Measurements from ENCODE around the gene MEX3A. TPM values are rescaled to one million over a fixed set of nuclear protein-coding genes. Genes with fewer than 3 reads are reported as not detected.
"Not testable (repeated sequence)": the region's sequence is repeated elsewhere in the genome, so short reads cannot be mapped to it uniquely, and the experiment has no call there.

Gene MEX3A
- total RNA-seq: under 1 TPM; 0.06 to 0.07 TPM

GRCh38 chr1:156082309-156083091 lies at the start of gene MEX3A:
Gene MEX3A (minus strand): TSS chr1:156082465. CDS start chr1:156081998, 467 bp downstream.
- Mint-ChIP-seq H3K27ac (no peak within 1 kb of the TSS), H3K9me3 (no peaks in the 10 kb centered on the region), H3K36me3 (no peaks in the 10 kb centered on the region), H3K27me3 (peaks cover 9 to 18% of the 10 kb centered on the region in 2 donors), H3K4me1 (ENCODE audit: low read depth in 2 of 2) (peaks cover 0 to 7% of the 10 kb centered on the region in 2 donors), H3K4me3 (peak within 1 kb of the TSS; percentile 72)
- DNase-seq (ENCODE audit: low spot score): peak; percentile 77
- peak; percentile 82 to 83 for ATAC-seq

DNA sequence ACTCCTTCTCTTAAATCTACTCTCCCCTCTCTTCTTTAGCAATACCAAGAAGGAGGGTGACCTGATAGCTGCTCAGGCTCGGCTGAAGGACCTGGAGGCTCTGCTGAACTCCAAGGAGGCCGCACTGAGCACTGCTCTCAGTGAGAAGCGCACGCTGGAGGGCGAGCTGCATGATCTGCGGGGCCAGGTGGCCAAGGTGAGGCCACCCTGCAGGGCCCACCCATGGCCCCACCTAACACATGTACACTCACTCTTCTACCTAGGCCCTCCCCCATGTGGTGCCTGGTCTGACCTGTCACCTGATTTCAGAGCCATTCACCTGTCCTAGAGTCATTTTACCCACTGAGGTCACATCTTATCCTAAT lies 48.3 kb upstream of the MEX3A start:
- Mint-ChIP-seq H3K4me3 (no peak overlapping the region), H3K9me3 (no peaks in the 10 kb centered on the region), H3K4me1 (ENCODE audit: low read depth in 2 of 2) (peaks cover 22 to 41% of the 10 kb centered on the region in 2 donors), H3K27ac (no peak overlapping the region), H3K36me3 (no peaks in the 10 kb centered on the region), H3K27me3 (no peaks in the 10 kb centered on the region)
- DNase-seq (ENCODE audit: low spot score) (no peak), ATAC-seq (no peak)

- Mint-ChIP-seq H3K4me3 (peak overlapping the region; percentile 22), H3K27ac (peak overlapping the region in 1 of 2 donors; percentile 48), H3K9me3 (no peaks in the 10 kb centered on the region), H3K4me1 (ENCODE audit: low read depth in 2 of 2) (peaks cover 26 to 46% of the 10 kb centered on the region in 2 donors), H3K27me3 (no peaks in the 10 kb centered on the region), H3K36me3 (no peaks in the 10 kb centered on the region)
- peak; percentile 67 for DNase-seq (ENCODE audit: low spot score)
- ATAC-seq: peak; percentile 28 to 57
Measured at GRCh38 chr1:156129687-156130577, 47.7 kb upstream of the MEX3A start.

GRCh38 chr1:156128654-156129597 lies 46.7 kb upstream of the MEX3A start:
- Mint-ChIP-seq H3K4me3 (peak overlapping the region; percentile 22), H3K36me3 (no peaks in the 10 kb centered on the region), H3K27me3 (no peaks in the 10 kb centered on the region), H3K9me3 (no peaks in the 10 kb centered on the region), H3K4me1 (ENCODE audit: low read depth in 2 of 2) (peaks cover 28 to 55% of the 10 kb centered on the region in 2 donors), H3K27ac (no peak overlapping the region)
- ATAC-seq: no peak
- DNase-seq (ENCODE audit: low spot score): no peak

GRCh38 chr1:156128308-156128653 lies 46.0 kb upstream of the MEX3A start:
- Mint-ChIP-seq H3K27me3 (no peaks in the 10 kb centered on the region), H3K27ac (no peak overlapping the region), H3K4me1 (ENCODE audit: low read depth in 2 of 2) (peaks cover 34 to 61% of the 10 kb centered on the region in 2 donors), H3K9me3 (no peaks in the 10 kb centered on the region), H3K36me3 (no peaks in the 10 kb centered on the region), H3K4me3 (peak overlapping the region; percentile 22)
- ATAC-seq: no peak
- DNase-seq (ENCODE audit: low spot score): no peak

GRCh38 chr1:156126630-156127534 lies 44.6 kb upstream of the MEX3A start:
- ATAC-seq: peak; percentile 94 to 96
- H3K9me3 Mint-ChIP-seq: no peaks in the 10 kb centered on the region
- H3K27ac Mint-ChIP-seq: peak overlapping the region; percentile 57 to 74
- H3K27me3 Mint-ChIP-seq: peaks cover 0 to 3% of the 10 kb centered on the region in 2 donors
- no peaks in the 10 kb centered on the region for H3K36me3 Mint-ChIP-seq
- H3K4me3 Mint-ChIP-seq: peak overlapping the region; percentile 74
- H3K4me1 Mint-ChIP-seq (ENCODE audit: low read depth in 2 of 2): peaks cover 38 to 61% of the 10 kb centered on the region in 2 donors
- DNase-seq (ENCODE audit: low spot score): peak; percentile 89

DNA sequence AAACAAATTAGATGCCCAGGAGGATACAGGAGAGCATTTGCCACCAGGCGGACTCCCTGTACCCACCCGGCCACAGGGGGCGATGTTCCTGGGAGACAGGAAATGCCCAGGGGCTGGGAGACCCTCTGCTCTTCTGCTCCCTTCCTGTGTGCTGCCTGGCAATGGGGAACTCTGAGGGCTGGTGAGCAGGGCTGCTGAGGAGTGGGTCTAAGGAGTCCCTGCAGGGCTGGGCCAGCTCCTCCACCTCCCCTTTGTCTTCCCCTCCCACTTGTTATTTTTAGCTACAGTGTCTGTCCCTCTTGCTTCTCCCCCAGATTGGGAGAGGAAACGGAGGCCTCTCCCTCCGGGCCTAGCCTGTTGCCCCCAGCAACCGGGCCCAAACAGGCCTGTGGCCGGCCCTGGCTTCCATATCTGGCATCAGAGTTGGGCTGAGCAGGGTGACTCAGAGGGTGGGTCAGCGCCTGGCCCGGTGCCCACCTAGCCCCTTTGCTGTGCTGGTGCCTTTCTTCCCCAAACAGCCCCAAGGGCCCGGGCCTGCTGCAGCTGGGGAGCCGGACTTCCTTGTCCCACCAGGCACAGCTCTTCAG lies 43.9 kb upstream of the MEX3A start:
- no peaks in the 10 kb centered on the region for H3K36me3 Mint-ChIP-seq
- H3K4me3 Mint-ChIP-seq: peak overlapping the region; percentile 48
- ATAC-seq: peak; percentile 52 to 63
- H3K27ac Mint-ChIP-seq: peak overlapping the region in 1 of 2 donors; percentile 74
- peaks cover 0 to 3% of the 10 kb centered on the region in 2 donors for H3K27me3 Mint-ChIP-seq
- H3K4me1 Mint-ChIP-seq (ENCODE audit: low read depth in 2 of 2): peaks cover 38 to 61% of the 10 kb centered on the region in 2 donors
- H3K9me3 Mint-ChIP-seq: no peaks in the 10 kb centered on the region
- DNase-seq (ENCODE audit: low spot score): peak; percentile 67

DNA sequence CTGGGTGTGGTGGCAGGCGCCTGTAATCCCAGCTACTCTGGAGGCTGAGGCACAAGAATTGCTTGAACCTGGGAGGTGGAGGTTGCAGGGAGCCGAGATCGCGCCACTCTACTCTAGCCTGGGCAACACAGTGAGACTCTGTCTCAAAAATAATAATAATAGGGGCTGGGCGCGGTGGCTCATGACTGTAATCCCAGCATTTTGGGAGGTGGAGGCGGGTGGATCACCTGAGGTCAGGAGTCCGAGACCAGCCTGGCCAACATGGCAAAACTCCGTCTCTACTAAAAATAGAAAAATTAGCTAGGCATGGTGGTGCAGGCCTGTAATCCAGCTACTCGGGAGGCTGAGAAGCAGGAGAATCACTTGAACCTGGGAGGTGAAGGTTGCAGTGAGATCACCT lies 43.3 kb upstream of the MEX3A start:
- not testable (repeated sequence) for H3K36me3 Mint-ChIP-seq; DNase-seq (ENCODE audit: low spot score); H3K9me3 Mint-ChIP-seq; H3K27me3 Mint-ChIP-seq; ATAC-seq
- Mint-ChIP-seq H3K4me3 (peak overlapping the region; percentile 36), H3K4me1 (ENCODE audit: low read depth in 2 of 2) (peaks cover 38 to 61% of the 10 kb centered on the region in 2 donors), H3K27ac (peak overlapping the region; percentile 40 to 73)

- peak in 1 of 2 donors; percentile 12 for ATAC-seq
- H3K9me3 Mint-ChIP-seq: no peaks in the 10 kb centered on the region
- peak overlapping the region; percentile 40 to 73 for H3K27ac Mint-ChIP-seq
- no peaks in the 10 kb centered on the region for H3K36me3 Mint-ChIP-seq
- peaks cover 36 to 56% of the 10 kb centered on the region in 2 donors for H3K4me1 Mint-ChIP-seq (ENCODE audit: low read depth in 2 of 2)
- peaks cover 0 to 3% of the 10 kb centered on the region in 2 donors for H3K27me3 Mint-ChIP-seq
- DNase-seq (ENCODE audit: low spot score): peak; percentile 67
- H3K4me3 Mint-ChIP-seq: peak overlapping the region; percentile 36
Measured at GRCh38 chr1:156124557-156125483, 42.6 kb upstream of the MEX3A start.

GRCh38 chr1:156123356-156124196 lies 41.3 kb upstream of the MEX3A start:
- peak overlapping the region in 1 of 2 donors; percentile 0 for H3K27ac Mint-ChIP-seq
- ATAC-seq (no peak), DNase-seq (ENCODE audit: low spot score) (no peak)
- H3K4me1 Mint-ChIP-seq (ENCODE audit: low read depth in 2 of 2): peaks cover 38 to 44% of the 10 kb centered on the region in 2 donors
- H3K36me3 Mint-ChIP-seq: no peaks in the 10 kb centered on the region
- H3K9me3 Mint-ChIP-seq: no peaks in the 10 kb centered on the region
- no peak overlapping the region for H3K4me3 Mint-ChIP-seq
- H3K27me3 Mint-ChIP-seq: peaks cover 0 to 3% of the 10 kb centered on the region in 2 donors

Measured in natural killer cell treated with Interleukin-12 subunit alpha and Interleukin-12 subunit beta and Interleukin-15 and Interleukin-18, amount 100 ng/mL, for 72 hours (primary cell).